COR-L47 (cell line): Measurements from ENCODE around the gene ZNF615.
"Not testable (repeated sequence)": the region's sequence is repeated elsewhere in the genome, so short reads cannot be mapped to it uniquely, and the experiment has no call there.

Experiments used
- DNase-seq: peaks from one replicate; lab custom pipeline; 2025; lab: John Stamatoyannopoulos, UW

Gene ZNF615

DNA sequence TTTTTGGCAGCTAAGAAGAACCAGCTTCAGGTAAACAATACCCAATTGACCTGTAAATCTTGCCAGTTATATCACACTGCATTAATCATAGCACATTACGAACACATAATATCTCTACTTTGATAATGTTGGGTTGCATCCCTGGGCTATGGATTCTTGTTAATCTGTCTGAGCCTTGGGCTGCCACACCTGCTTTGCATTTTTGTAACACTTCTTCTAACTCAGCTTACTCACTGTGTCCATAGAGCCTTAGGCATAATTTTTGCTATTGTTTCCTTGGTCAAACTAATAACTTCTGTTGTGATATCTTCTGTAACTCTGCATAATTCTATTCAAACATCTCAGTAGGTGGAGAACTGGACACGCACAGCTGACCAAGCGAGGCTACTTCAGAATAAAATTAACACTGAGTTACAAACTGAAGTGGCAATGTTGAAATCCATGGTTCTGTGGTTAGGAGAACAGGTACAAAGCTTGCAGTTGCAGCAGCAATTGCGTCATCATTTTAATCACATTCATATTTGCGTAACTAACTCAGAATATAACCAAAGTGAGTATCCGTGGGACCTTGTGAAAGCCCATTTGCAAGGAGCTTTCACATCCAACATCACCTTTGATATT lies 27.8 kb downstream of the ZNF615 start:
- no peak for DNase-seq

GRCh38 chr19:51978882-51979281 lies 29.1 kb downstream of the ZNF615 start:
- no peak for DNase-seq

- DNase-seq = no peak
Observed at GRCh38 chr19:51977346-51977745, 30.7 kb downstream of the ZNF615 start.

DNA sequence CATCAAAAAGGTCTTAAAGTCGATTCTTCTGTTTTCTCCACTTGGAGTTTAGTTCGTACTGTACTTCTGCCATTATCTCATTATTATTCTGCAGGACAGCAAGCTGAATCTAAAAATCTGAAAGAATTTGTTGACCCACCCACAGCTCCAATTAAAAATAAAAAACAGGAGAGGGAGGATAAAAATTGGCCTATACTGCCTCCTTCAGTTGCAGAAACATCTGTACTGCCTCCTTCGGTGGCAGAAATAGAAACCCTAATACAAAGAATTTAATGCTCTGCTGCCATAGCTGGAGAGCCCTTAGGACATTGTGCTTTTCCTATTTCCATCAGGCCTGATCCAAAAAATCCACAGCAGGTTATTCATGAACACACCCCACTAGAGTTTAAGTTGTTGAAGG lies 31.2 kb downstream of the ZNF615 start:
- no peak for DNase-seq

DNA sequence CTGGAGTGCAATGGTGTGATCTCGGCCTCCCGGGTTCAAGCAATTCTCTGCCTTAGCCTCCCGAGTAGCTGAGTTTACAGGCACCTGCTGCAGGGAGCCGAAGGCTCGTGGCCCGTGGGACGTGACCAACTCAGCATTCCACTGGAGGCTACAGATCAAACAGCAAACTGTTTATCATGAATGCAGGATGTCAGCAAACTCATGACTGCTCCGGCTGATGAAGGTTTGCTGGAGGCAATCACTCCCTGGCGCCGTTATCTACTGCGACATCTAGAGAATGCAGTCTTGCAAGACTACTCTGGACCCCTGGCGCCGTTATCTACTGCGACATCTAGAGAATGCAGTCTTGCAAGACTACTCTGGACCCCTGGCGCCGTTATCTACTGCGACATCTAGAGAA lies 32.2 kb downstream of the ZNF615 start:
- DNase-seq = not testable (repeated sequence)

- DNase-seq = no peak
Observed at GRCh38 chr19:51971624-51972023, 36.4 kb downstream of the ZNF615 start.

GRCh38 chr19:51970718-51971117 lies 37.3 kb downstream of the ZNF615 start:
- DNase-seq = no peak

DNA sequence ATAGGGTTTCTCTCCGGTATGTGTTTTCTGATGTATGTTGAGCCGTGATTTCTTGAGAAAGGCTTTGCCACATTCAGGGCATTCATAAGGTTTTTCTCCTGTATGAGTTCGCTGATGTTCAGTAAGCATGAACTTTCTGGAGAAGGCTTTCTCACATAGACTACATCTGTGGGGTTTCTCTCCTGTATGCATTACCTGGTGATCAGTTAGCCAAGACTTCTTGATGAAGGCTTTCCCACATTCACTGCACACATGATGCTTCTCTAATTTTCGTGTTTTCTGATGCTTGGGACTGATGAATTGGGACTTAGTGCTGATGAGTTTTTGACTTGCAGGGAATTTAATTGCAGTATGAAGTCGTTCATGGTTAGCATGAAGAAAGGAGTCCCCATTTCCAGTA lies 42.4 kb downstream of the ZNF615 start:
- DNase-seq = no peak

DNA sequence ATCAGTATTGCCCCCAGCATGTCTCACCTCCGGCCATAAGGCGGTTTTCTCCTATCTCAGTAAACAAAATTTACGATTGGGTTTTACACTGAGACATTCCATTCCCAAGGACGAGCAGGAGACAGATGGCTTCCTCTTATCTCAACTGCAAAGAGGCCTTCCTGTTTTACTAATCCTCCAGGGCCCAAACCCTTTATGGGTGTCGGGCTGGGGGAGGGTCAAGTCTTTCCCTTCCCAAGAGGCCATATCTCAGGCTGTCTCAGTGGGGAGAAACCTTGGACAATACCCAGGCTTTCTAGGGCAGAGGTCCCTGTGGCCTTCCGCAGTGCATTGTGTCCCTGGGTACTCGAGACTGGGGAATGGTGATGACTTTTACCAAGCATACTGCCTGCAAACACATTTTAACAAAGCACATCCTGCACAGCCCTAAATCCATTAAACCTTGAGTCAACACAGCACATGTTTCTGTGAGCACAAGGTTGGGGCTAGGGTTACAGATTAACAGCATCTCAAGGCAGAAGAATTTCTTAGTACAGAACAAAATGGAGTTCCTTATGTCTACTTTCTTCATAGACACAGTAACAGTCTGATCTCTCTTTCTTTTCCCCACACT lies 47.3 kb downstream of the ZNF615 start:
- not testable (repeated sequence) for DNase-seq

- no peak for DNase-seq
Observed at GRCh38 chr19:51959791-51960190, 48.2 kb downstream of the ZNF615 start.

GRCh38 chr19:51957846-51958245 lies 50.2 kb downstream of the ZNF615 start:
- DNase-seq = not testable (repeated sequence)

DNA sequence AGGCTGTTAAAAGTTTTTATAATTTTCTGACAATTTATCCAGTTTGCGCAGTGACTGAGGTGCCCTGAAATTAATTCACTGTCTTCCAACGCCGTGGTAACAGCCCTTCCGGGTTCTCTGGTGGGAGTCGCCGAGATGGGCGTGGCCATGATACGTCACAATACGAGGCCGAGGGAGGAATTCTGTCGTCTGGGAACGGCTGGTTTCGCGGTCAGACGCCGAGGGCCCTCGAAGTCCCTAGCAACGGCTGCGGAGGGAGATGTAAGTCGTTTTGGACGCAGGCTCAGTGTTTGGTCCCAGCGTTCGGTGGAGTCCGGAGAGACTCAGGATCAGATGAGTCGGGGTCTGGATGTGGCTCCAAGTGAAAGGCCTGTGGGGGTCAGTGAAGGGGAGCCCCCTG lies 59.0 kb downstream of the ZNF615 start:
- DNase-seq = no peak

- no peak for DNase-seq
Observed at GRCh38 chr19:51946602-51947001, 61.4 kb downstream of the ZNF615 start.

DNA sequence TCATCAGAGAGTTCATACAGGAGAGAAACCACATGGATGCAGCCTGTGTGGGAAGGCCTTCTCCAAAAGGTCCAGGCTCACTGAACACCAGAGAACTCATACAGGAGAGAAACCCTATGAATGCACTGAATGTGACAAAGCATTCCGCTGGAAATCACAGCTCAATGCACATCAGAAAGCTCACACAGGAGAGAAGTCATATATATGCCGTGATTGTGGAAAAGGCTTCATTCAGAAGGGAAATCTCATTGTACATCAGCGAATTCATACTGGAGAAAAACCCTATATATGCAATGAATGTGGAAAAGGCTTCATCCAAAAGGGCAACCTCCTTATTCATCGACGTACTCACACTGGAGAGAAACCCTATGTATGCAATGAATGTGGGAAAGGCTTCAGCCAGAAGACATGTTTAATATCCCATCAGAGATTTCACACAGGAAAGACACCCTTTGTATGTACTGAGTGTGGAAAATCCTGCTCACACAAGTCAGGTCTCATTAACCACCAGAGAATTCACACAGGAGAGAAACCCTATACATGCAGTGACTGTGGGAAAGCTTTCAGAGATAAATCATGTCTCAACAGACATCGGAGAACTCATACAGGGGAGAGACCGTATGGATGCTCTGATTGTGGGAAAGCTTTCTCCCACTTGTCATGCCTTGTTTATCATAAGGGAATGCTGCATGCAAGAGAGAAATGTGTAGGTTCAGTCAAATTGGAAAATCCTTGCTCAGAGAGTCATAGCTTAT lies 63.0 kb downstream of the ZNF615 start:
- no peak for DNase-seq
